GM12878 (cell line): ENCODE measurements around the gene MBD3. TPM values are rescaled to one million over a fixed set of nuclear protein-coding genes. Genes with fewer than 3 reads are reported as not detected.

ENCODE experiments used
- ATAC-seq: fragments of 200-7000 bp; cut with Tn5 transposase; 3 replicates; pipeline ENCODE4 v1.9.1; 2020; ENCODE audit warnings: mild to moderate bottlenecking, moderate library complexity
- BruUV-seq: library from RNA; stranded (reverse); fragments of 400-500 nt; replicated peaks from 2 replicates; lab custom pipeline; 2021; lab: Mats Ljungman, UMichigan
- CTCF ChIA-PET: fragments of 300-600 bp; sonication (Branson Sonifier 250); formaldehyde crosslinking; extraction: SDS; loops from one replicate; lab custom pipeline; 2021; ENCODE audit warnings: inconsistent platforms; lab: Yijun Ruan, JAX
- POLR2A ChIA-PET: fragments of 350-600 bp; formaldehyde crosslinking; extraction: SDS; loops from one replicate; lab custom pipeline; 2021; ENCODE audit warnings: inconsistent platforms; lab: Charles Lee
- RAD21 ChIA-PET: fragments of 300-600 bp; sonication (Branson Sonifier 250); formaldehyde crosslinking; loops from one replicate; lab custom pipeline; 2023; ENCODE audit warnings: antibody characterized with exemption; ENCODE audit not compliant: unreplicated experiment; lab: Charles Lee
- SMC1A ChIA-PET: fragments of 300-600 bp; sonication (Branson Sonifier 250); formaldehyde crosslinking; loops from one replicate; lab custom pipeline; 2023; ENCODE audit not compliant: unreplicated experiment, uncharacterized antibody; lab: Charles Lee
- DNase-seq: peaks from one replicate; pipeline ENCODE4 v3.0.0-alpha.2; 2011; ENCODE audit warnings: low read depth, low spot score
- FAIRE-seq: peaks from 3 replicates; lab custom pipeline; 2011; peaks lifted over from hg19 to GRCh38; lab: Jason Lieb, UNC
- H2AFZ ChIP-seq: 2 replicates; pipeline ENCODE4 v1.6.0; 2011; ENCODE audit warnings: low read depth, low read length, control low read depth; ENCODE audit not compliant: control insufficient read depth
- H3K27ac ChIP-seq: 2 replicates; pipeline ENCODE4 v1.5.1; 2011; ENCODE audit warnings: control low read depth; ENCODE audit not compliant: control insufficient read depth, insufficient read depth
- H3K27me3 ChIP-seq, 2 experiments: replicated peaks in 1 of 2; 2 replicates each; pipeline versions ENCODE4 v1.6.0 to v1.6.1; 2011; ENCODE audit warnings: low read length in 1 of 2; ENCODE audit not compliant: control insufficient read depth in 2 of 2, insufficient read depth in 2 of 2
- H3K36me3 ChIP-seq, 2 experiments: 2 replicates each; pipeline ENCODE4 v1.5.1; 2011; ENCODE audit warnings: low read length in 1 of 2; ENCODE audit not compliant: control insufficient read depth in 2 of 2, insufficient read depth in 2 of 2
- H3K4me1 ChIP-seq: 2 replicates; pipeline ENCODE4 v1.6.1; 2011; ENCODE audit warnings: mild to moderate bottlenecking, low read length, moderate library complexity, mixed read lengths; ENCODE audit not compliant: control insufficient read depth, insufficient read depth
- H3K4me2 ChIP-seq: 2 replicates; pipeline ENCODE4 v1.6.0; 2011; ENCODE audit warnings: control low read depth; ENCODE audit not compliant: control insufficient read depth, insufficient read depth
- H3K4me3 ChIP-seq: fragments of 200-600 bp; sonication (generic); 2 replicates; pipeline ENCODE4 v1.5.1; 2016
- H3K79me2 ChIP-seq: 2 replicates; pipeline ENCODE4 v1.6.0; 2011; ENCODE audit warnings: low read length; ENCODE audit not compliant: control insufficient read depth, insufficient read depth
- H3K9ac ChIP-seq: 2 replicates; pipeline ENCODE4 v1.8.0; 2011; ENCODE audit warnings: low read length, control low read depth, mixed read lengths; ENCODE audit not compliant: control insufficient read depth, insufficient read depth
- H3K9me3 ChIP-seq: replicated peaks from 3 replicates; pipeline ENCODE4 v1.5.1; 2011; ENCODE audit warnings: mild to moderate bottlenecking, low read length; ENCODE audit not compliant: control insufficient read depth, insufficient read depth
- H4K20me1 ChIP-seq: 2 replicates; pipeline ENCODE4 v1.6.0; 2011; ENCODE audit not compliant: control insufficient read depth, insufficient read depth
- BCL11A ChIP-seq: IDR thresholded peaks from 2 replicates; pipeline ENCODE4 v1.6.1; 2011; ENCODE audit warnings: low read depth, low read length
- CBX3 ChIP-seq: fragments of 200-600 bp; sonication (generic); IDR thresholded peaks from 2 replicates; pipeline ENCODE4 v1.6.1; 2016; ENCODE audit warnings: low read depth, borderline replicate concordance
- IKZF1 ChIP-seq: fragments of 450-650 bp; conservative IDR thresholded peaks from 2 replicates; pipeline ENCODE4 v1.6.1; 2017; ENCODE audit warnings: antibody characterized with exemption, mild to moderate bottlenecking
- KAT2A ChIP-seq: conservative IDR thresholded peaks from 2 replicates; pipeline ENCODE4 v1.6.1; 2011; ENCODE audit warnings: low read depth, low read length; ENCODE audit not compliant: control insufficient read depth
- LARP7 ChIP-seq: fragments of 450-650 bp; IDR thresholded peaks from 2 replicates; pipeline ENCODE4 v1.6.1; 2017; ENCODE audit warnings: mild to moderate bottlenecking
- MEF2B ChIP-seq: fragments of 450-650 bp; IDR thresholded peaks from 2 replicates; pipeline ENCODE4 v1.6.1; 2018; ENCODE audit warnings: mild to moderate bottlenecking, moderate library complexity; ENCODE audit not compliant: partially characterized antibody, poor library complexity, severe bottlenecking
- NR2C2 ChIP-seq: IDR thresholded peaks from 2 replicates; pipeline ENCODE4 v1.6.1; 2011; ENCODE audit warnings: borderline replicate concordance, low read depth; ENCODE audit not compliant: control insufficient read depth, insufficient read length
- RAD21 ChIP-seq: IDR thresholded peaks from 2 replicates; pipeline ENCODE4 v1.6.1; 2011; ENCODE audit warnings: mild to moderate bottlenecking, low read depth, low read length, moderate library complexity; ENCODE audit not compliant: insufficient read depth
- RUNX3 ChIP-seq: IDR thresholded peaks from 2 replicates; pipeline ENCODE4 v1.6.1; 2012; ENCODE audit warnings: low read length, inconsistent platforms
- SPI1 ChIP-seq: IDR thresholded peaks from 2 replicates; pipeline ENCODE4 v1.6.1; 2011; ENCODE audit warnings: low read depth, mild to moderate bottlenecking, low read length, moderate library complexity, borderline replicate concordance; ENCODE audit not compliant: insufficient read depth
- WRNIP1 ChIP-seq: IDR thresholded peaks from 2 replicates; pipeline ENCODE4 v1.6.1; 2011; ENCODE audit warnings: low read depth, low read length, improper control_type of control experiment, borderline replicate concordance
- ZNF217 ChIP-seq: fragments of 450-650 bp; IDR thresholded peaks from 2 replicates; pipeline ENCODE4 v1.6.1; 2017; ENCODE audit warnings: antibody characterized with exemption, mild to moderate bottlenecking
- WGBS: methylation state at CpG from one replicate; pipeline ENCODE4 v1.1.6; 2016; ENCODE audit warnings: low lambda C conversion rate; ENCODE audit not compliant: insufficient replicate concordance, insufficient coverage; ENCODE audit errors: missing lambda C conversion rate; 5-methylcytosine and 5-hydroxymethylcytosine counted together
- in situ Hi-C: fragments of 300-500 bp; cut with MboI; formaldehyde crosslinking; loops from 9 replicates; pipeline ENCODE4 v1.14.3; 2018; ENCODE audit warnings: mixed read lengths
- intact Hi-C: fragments of 100-400 bp; cut with micrococcal nuclease; formaldehyde crosslinking; loops from one replicate; pipeline ENCODE4 v1.14.2; 2022; ENCODE audit not compliant: unreplicated experiment
- polyA plus RNA-seq, 11 experiments: library from polyadenylated mRNA; depleted of rRNA in 4 of 11; unstranded in 6 of 11; stranded (reverse) in 5 of 11; fragments of >200 nt; fragmentation: Nextera tagmentation in 4 of 11; fragmentation: Illumina TruSeq in 1 of 11; extraction: Ambion mirVana in 4 of 11; extraction: Trizol in 1 of 11; gene quantifications; 1 replicate in 1 of 11; 2 replicates in 10 of 11; pipeline versions ENCODE4 v1.2.1 to v1.2.3, GENCODE V29; 2011 to 2016; ENCODE audit warnings: inconsistent platforms in 2 of 11, missing spikeins in 2 of 11, low read depth in 1 of 11
- total RNA-seq, 4 experiments: library from RNA; depleted of rRNA in 3 of 4; stranded (reverse); fragments of >200 nt in 3 of 4; fragmentation: Illumina TruSeq in 1 of 4; extraction: Trizol in 1 of 4; gene quantifications; 2 replicates each; pipeline versions ENCODE4 v1.2.1 to v1.2.3, GENCODE V29; 2013 to 2021

MBD3 gene
- total and polyA plus RNA-seq, 10 of the 15 experiments (the other 5 are each of a cell fraction or from before 2014, with no cell fraction given), result 0.13 to 107 (median 21.9) TPM

DNA sequence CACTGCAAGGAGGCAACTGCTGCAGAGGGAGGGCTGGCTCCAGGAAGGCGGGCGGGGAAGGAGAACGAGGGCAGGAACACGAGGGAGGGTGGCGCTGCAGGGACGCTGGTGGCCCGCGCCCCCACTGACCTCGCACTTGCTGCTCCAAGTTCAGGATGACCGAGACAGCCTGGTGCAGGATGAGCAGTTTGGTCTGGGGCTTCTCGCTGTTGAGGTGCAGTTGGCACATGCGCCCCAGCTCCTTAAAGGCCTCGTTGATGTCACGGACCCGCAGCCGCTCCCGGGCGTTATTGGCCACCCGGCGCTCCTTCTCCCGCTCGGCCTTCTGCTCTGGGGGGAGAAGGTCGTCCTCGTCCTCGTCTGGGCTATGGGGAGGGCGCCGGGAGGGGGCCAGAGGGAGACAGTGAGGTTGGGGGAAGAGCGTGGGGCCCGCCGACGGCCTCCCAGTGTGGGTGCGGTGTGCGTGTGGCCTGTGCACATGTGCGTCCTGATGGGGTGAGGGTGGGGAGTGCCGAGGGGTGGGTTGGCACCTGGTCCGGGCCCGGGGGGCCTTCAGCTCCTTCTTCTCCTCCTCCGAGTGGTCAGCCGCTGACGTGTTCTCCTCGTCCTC lies 22.6 kb upstream of the MBD3 start:
- no peak overlapping the region for H2AFZ ChIP-seq
- no peaks in the 10 kb centered on the region for H3K4me1 ChIP-seq
- no peaks in the 10 kb centered on the region for H4K20me1 ChIP-seq
- in situ Hi-C loops (no loop called here), intact Hi-C loops (no loop called here)
- H3K9ac ChIP-seq, result no peak overlapping the region
- ChIA-PET POLR2A (interaction anchor here (1.5 kb wide), 1 partner anchor 12 kb away, joined by 3 read pairs; no protein-coding TSS in a partner anchor), CTCF (no interaction called here), RAD21 (no interaction called here), SMC1A (interaction anchor here (0.6 kb wide), 1 partner anchor 13 kb away, joined by 3 read pairs; no protein-coding TSS in a partner anchor)
- H3K4me2 ChIP-seq, result no peak overlapping the region
- no peak overlapping the region for H3K27ac ChIP-seq
- no peaks in the 10 kb centered on the region for H3K79me2 ChIP-seq
- TF ChIP-seq CBX3, result no peak
- no peak for TF ChIP-seq MEF2B
- TF ChIP-seq NR2C2, result no peak
- TF ChIP-seq KAT2A, result no peak
- no peak for TF ChIP-seq LARP7
- no peak for TF ChIP-seq IKZF1
- TF ChIP-seq RAD21, result no peak
- TF ChIP-seq BCL11A, result no peak
- no peak for TF ChIP-seq ZNF217
- no peak for TF ChIP-seq SPI1
- TF ChIP-seq RUNX3, result no peak
- TF ChIP-seq WRNIP1, result no peak
- peaks cover 22 to 65% of the 10 kb centered on the region in 2 experiments for H3K36me3 ChIP-seq
- H3K4me3 ChIP-seq, result no peak overlapping the region
- DNase-seq (no peak), FAIRE-seq (no peak), ATAC-seq (no peak)
- WGBS, result 90% methylated on average over 24 of the region's 41 CpGs
- H3K9me3 ChIP-seq, result no peaks in the 10 kb centered on the region
- H3K27me3 ChIP-seq, result no peaks in the 10 kb centered on the region
- BruUV-seq, result no TSS peak
